A673 (cell line): Measurements from ENCODE around the gene LANCL1.

Experiments
- EZH2 ChIP-seq: fragments of 200-600 bp; sonication (generic); IDR thresholded peaks from 2 replicates; pipeline ENCODE4 v1.6.1; 2017; ENCODE audit warnings: borderline replicate concordance, low read depth, mild to moderate bottlenecking, mixed read lengths, antibody characterized with exemption, low read length; ENCODE audit not compliant: poor library complexity, severe bottlenecking
- TF ChIP-seq, protein P1 (sequence below): fragments of 300-800, 200-600 bp; sonication (generic); conservative IDR thresholded peaks from 2 replicates; pipeline ENCODE4 v1.5.1; 2017; ENCODE audit warnings: low read depth, mild to moderate bottlenecking, antibody characterized with exemption, low read length, moderate library complexity, mixed read lengths

- TF ChIP-seq, protein P1, sequence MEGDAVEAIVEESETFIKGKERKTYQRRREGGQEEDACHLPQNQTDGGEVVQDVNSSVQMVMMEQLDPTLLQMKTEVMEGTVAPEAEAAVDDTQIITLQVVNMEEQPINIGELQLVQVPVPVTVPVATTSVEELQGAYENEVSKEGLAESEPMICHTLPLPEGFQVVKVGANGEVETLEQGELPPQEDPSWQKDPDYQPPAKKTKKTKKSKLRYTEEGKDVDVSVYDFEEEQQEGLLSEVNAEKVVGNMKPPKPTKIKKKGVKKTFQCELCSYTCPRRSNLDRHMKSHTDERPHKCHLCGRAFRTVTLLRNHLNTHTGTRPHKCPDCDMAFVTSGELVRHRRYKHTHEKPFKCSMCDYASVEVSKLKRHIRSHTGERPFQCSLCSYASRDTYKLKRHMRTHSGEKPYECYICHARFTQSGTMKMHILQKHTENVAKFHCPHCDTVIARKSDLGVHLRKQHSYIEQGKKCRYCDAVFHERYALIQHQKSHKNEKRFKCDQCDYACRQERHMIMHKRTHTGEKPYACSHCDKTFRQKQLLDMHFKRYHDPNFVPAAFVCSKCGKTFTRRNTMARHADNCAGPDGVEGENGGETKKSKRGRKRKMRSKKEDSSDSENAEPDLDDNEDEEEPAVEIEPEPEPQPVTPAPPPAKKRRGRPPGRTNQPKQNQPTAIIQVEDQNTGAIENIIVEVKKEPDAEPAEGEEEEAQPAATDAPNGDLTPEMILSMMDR, result no peak
- TF ChIP-seq EZH2, result no peak
Measured at GRCh38 chr2:210523650-210524289, 47.2 kb upstream of the LANCL1 start.
